NCI-H1105 (cell line): ENCODE data around the gene LGALS16.
"Not testable (repeated sequence)": the region's sequence is repeated elsewhere in the genome, so short reads cannot be mapped to it uniquely, and the experiment has no call there.

ENCODE experiments used
- DNase-seq: peaks from one replicate; lab custom pipeline; 2025; lab: John Stamatoyannopoulos, UW

LGALS16 gene

DNA sequence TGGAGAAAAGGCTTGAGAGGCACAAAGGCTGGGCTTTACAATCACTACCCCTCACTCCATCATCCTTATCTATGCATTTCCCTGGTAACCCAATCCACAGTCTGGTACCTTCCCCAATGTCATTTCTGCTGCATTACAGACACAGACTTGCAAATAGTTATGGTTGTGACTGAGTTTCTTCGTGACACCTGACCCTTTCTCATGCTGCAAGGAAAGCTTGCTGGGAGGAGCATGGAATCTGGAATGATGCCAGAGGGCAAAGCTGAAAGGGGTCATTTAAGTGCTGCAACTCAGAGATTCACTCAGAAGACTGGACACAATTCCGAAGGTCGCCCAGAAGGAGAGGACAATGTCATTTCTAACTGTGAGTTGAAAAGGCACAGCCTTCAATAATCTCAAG, at the start of gene LGALS16:
LGALS16 (plus strand) TSS at position 301 of the 400 bp plus-strand sequence; CDS start at position 350, 49 bp downstream.
- DNase-seq, result no peak

- DNase-seq, result no peak
These were observed 48.7 kb upstream of the LGALS16 start for GRCh38 chr19:39607021-39607420.

- no peak for DNase-seq
These were observed 48.2 kb upstream of the LGALS16 start for GRCh38 chr19:39607561-39607960.

GRCh38 chr19:39613597-39613996, 42.1 kb upstream of the LGALS16 start:
- no peak for DNase-seq

DNA sequence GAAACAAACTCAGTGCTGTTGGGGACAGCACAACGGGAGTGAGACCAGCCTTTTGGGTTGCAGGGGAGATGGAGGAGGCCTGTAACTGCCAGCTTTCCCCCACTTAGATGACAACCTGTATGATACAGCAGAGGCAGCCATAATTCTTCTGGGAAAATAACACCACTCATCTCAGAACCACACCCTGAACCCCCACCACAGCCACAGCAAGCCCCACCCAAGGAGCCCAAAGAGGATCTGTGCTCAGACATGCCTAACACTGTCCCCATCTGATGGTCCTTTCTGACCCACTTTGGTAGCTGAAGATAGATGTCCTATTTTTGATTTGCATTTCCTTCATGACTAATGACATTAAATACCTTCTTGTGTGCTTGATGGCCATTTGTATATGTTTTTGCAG, 38.0 kb upstream of the LGALS16 start:
- DNase-seq, result no peak

DNA sequence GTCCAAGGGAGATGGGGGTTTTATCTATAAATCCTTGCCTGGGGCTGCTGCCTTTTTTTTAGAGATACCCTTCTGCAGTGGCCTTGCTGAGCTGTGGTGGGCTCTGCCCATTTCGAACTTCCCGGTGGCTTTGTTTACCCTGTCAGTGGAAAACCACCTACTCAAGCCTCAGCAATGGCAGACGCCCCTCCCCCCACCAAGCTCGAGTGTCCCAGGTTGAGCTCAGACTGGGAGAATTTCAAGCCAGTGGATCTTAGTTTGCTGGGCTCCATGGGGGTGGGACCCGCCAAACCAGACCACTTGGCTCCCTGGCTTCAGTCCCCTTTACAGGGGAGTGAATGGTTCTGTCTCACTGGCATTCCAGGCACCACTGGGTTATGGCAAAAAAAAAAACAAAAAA, 31.8 kb upstream of the LGALS16 start:
- DNase-seq, result no peak

DNA sequence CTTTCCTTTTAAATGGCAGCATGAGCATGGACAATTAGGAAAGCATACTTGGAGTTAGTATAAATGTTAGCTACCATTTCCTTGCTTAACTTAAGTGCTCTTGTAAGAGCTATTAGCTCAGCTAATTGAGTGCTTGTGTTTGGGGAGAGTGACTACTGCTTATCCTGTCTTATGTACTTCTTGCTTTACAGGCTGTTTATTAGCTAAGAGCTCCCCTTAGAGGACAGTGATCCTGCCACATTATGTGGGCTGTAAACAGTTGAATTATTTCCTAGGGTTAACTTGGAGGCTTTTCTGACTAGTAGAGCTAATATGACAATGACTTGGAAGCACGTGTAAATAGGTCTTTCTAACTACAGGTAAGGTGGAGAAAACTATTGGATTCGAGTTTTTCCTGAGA, 28.1 kb upstream of the LGALS16 start:
- DNase-seq, result not testable (repeated sequence)

- DNase-seq, result no peak
These were observed 24.5 kb upstream of the LGALS16 start for GRCh38 chr19:39631178-39631577.

- DNase-seq, result no peak
These were observed 24.1 kb upstream of the LGALS16 start for GRCh38 chr19:39631626-39632025.

GRCh38 chr19:39637891-39638290, 17.8 kb upstream of the LGALS16 start:
- DNase-seq, result no peak

DNA sequence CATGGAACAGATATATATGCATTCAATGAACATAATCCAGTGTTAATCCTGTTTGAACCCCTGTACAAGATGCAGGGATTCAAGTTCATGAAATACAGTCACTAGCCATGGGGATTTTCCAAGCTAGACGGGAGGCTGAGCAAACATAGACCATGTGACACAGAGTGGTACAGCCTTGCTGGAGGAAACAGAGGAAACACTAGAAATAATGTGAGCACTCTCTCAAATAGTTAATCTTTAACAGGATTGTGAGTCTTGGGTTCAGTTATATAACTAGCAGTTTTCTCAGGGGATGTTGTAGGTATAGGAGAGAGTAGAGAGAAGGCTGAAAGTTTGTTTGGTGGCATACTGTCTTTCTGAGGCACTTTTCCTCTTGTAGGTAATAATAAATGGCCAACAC, 13.9 kb upstream of the LGALS16 start:
- DNase-seq, result no peak

GRCh38 chr19:39643591-39643990, 12.1 kb upstream of the LGALS16 start:
- no peak for DNase-seq

GRCh38 chr19:39645800-39646411, 9.8 kb upstream of the LGALS16 start:
- DNase-seq, result no peak

DNA sequence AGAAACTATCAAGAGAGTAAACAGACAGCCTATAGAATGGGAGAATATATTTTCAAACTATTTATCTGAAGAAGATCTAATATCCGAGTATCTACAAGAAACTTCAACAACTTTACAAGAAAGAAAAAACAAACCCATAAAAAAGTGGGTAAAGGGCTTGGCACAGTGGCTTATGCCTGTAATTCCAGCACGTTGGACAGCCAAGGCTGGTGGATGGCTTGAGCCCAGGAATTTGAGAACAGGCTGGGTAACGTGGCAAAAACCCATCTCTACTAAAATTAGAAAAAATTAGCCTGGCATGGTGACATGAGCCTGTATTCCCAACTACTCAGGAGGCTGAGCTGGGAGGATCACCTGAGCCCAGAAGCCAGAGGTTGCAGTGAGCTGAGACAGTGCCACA, 7.8 kb upstream of the LGALS16 start:
- DNase-seq, result no peak

DNA sequence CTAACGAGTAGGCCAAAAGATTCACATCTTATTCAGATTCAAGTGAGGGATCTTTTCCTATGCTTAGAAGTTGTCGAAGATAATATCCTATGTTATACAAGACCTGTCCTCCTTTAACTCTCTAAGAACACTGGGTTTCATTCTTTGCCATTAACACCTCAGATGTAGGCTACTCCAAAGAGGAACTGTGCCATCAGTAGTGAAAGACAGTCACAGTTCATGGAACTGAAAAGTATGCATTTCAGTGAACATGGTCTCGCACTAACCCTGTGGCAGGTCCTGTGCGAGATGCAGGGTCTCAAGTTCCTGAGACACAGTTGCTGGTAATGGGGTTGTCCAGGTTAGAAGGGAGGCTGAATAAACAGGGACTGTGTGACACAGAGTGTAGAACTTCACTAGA, 4.1 kb downstream of the LGALS16 start:
- DNase-seq, result no peak

GRCh38 chr19:39660661-39661060, 4.9 kb downstream of the LGALS16 start:
- DNase-seq, result no peak

DNA sequence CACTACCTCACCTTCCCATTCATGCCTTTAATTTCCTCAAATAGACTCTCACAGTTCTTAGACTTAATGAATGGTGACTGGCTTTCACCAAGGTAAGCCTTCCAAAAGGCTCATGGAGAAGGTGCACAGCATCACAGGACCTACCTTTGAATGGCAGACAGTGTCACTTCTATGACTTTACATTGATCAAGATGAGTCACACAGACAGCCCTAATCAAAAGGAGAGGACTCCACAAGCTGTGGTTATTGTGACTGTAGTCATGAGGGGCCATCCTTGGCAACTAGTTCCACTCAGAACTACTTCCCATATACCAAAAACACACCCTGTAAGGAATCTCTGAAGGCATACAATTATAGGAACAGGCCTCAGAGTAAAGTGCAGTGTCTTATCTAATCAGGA, 5.9 kb downstream of the LGALS16 start:
- no peak for DNase-seq

DNA sequence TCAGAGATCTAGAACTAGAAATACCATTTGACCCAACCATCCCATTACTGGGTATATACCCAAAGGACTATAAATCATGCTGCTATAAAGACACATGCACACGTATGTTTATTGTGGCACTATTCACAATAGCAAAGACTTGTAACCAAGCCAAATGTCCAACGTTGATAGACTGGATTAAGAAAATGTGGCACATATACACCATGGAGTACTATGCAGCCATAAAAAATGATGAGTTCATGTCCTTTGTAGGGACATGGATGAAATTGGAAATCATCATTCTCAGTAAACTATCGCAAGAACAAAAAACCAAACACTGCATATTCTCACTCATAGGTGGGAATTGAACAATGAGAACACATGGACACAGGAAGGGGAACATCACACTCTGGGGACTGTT, 14.1 kb downstream of the LGALS16 start:
- DNase-seq, result not testable (repeated sequence)

DNA sequence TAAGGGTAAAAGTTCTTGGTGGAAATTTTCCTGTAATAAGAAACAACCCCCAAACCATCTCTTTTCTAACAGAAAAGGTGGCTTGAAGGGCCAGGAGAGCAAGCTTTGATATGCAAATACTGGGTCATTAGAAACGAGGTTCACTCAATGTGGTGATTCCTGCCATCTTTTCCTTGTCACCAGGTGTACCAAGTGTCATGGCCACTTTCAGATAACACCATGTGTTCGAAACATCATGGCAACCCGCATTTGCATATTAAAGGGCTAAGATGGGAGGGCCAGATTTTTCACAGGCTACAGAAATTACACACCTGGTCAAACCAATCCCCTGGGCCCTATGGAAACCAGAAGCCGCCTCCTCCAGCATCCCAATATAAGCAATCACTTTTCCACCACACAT, 15.3 kb downstream of the LGALS16 start:
- DNase-seq, result no peak

GRCh38 chr19:39671739-39672363, 16.1 kb downstream of the LGALS16 start:
- DNase-seq, result peak; percentile 29

GRCh38 chr19:39672473-39672872, 16.8 kb downstream of the LGALS16 start:
- no peak for DNase-seq

DNA sequence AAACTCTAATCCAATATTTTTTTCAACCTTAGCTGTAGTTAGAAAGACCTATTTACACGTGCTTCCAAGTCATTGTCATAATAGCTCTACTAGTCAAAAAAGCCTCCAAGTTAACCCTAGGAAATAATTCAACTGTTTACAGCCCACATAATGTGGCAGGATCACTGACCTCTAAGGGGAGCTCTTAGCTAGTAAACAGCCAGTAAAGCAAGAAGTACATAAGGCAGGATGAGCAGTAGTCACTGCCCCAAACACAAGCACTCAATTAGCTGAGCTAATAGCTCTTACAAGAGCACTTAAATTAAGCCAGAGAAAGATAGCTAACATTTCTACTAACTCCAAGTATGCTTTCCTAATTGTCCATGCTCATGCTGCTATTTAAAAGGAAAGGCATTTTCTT, 18.1 kb downstream of the LGALS16 start:
- DNase-seq, result not testable (repeated sequence)

DNA sequence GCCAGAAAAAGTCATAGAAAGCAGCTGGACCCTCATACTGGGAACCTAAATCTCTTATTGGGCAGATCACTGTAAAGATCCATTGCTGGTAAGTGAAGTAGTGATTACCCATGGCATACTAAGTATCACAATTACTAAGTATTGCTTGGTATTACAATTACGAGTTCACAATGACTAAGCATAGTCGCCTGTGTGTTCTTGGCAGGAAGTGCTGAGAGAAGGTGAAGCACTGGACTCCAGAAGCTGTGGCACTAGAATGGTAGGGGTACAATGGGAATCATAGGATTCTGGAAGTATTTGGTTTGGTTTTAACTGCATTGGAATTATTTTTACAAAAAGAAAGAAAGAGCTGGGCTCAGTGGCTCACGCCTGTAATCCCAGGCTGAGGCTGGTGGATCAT, 20.3 kb downstream of the LGALS16 start:
- no peak for DNase-seq
